ENCODE results near the gene WDR55. TPM values are rescaled to one million over a fixed set of nuclear protein-coding genes. Genes with fewer than 3 reads are reported as not detected.
"Not testable (repeated sequence)": the region's sequence is repeated elsewhere in the genome, so short reads cannot be mapped to it uniquely, and the experiment has no call there.

The WDR55 gene
- polyA plus RNA-seq, 2 of the 4 experiments (the other 2 are of a cell fraction): 23.3 to 36.2 TPM

DNA sequence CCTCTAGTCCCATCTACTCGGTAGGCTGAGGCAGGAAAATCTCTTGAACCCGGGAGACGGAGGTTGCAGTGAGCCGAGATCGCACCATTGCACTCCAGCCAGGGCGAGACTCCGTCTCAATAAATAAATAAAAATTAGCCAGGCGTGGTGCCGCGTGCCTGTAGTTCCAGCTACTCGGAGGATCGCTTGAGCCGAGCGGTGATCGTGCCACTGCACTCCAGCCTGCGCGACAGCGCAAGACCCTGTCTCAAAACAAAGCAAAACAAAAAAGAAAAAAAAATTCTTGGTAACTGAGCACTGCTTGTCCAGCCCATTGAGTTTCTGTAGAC is 710 bp upstream of the WDR55 start (continued):
- TF ChIP-seq RCOR1 (IDR thresholded peaks at IDR 0.05; ENCODE audit: low read depth, low read length): no peak
- no peak for TF ChIP-seq HDAC2 (IDR thresholded peaks at IDR 0.05)
- no peak for TF ChIP-seq TFCP2L1 (CRISPR knock-in tag; IDR thresholded peaks at IDR 0.05)

DNA sequence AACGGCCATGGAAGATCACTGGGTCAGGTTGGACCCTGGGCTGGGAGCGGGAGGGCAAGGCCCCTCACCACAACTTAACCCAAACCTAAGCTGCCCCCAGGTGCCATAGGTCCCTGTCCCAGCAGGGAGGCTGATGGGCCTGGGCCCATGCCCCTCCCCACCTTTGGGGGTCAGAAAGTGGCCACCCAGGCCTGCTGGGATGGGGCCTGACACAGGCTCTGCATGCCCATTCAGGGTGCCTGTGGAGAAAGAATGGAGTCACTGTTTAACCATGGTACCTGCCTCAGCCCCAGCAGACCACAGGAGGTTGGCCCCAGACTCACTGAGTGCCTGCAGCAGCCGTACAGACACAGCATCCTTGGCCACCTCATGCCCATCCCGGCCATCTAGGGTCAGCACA is 6.3 kb downstream of the WDR55 start:
- DNase-seq (ENCODE audit: low read depth in 1 of 2, low spot score in 1 of 2); H3K9me3 ChIP-seq; H3K4me3 ChIP-seq; H3K4me2 ChIP-seq; CTCF ChIA-PET; FAIRE-seq; H3K27ac ChIP-seq: not testable (repeated sequence)
- POLR2A ChIA-PET: interaction anchor here (1.7 kb wide), 1 partner anchor 23 kb away, joined by 5 read pairs; the partner anchor contains the start of genes IK and NDUFA2
- ATAC-seq: peak in 1 of 2 experiments; percentile 2; a peak in 2 of 6 replicates
- H3K4me1 ChIP-seq: peaks cover 10% of the 10 kb centered on the region; the same call in 1 of the 3 replicates
- 91% methylated on average over 2 of the region's 4 CpGs for WGBS (ENCODE audit: missing lambda C conversion rate)

DNA sequence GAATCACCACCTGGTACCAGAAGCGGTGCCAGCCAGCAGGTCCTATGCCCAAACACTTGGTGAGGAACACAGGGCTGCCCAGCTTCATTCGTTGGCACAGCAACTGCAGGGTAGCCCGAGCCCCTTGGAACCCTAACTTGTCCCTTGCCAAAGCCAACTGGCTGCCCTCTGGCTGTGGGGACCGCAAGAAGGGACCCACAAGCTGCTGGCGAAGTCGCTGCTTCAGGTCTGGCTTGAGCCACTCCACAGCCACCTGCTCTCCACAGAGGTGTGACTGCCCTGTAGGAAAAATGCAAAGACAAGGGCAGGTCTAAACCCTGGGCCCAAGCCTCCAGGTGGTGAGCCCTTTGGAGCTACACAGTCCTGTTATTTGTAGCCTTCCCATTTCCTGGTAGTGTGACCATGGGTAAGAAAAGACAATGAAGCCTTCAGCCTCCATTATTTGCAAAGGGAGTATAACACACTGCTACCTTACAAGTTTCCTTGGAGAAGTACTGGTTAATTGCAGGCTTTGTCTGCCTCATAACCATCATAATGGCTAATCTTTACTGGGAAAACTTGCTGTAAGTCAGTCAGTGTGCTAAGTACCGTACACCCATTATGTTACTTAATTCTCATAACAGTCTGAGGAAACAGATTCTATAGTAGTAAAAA is 6.9 kb downstream of the WDR55 start:
- peaks cover 5% of the 10 kb centered on the region; the same call in 1 of the 3 replicates for H3K4me1 ChIP-seq
- H3K27ac ChIP-seq: no peak overlapping the region
- POLR2A ChIA-PET: interaction anchor here (1.7 kb wide), 1 partner anchor 24 kb away, joined by 5 read pairs; the partner anchor contains the start of genes IK and NDUFA2
- H3K4me3 ChIP-seq: no peak overlapping the region
- DNase-seq (ENCODE audit: low read depth in 1 of 2, low spot score in 1 of 2): no peak
- no peak for TF ChIP-seq EHMT2 (IDR thresholded peaks at IDR 0.05; ENCODE audit: low read depth)
- no peak for TF ChIP-seq ZFP36 (IDR thresholded peaks at IDR 0.05; ENCODE audit: borderline replicate concordance, partially characterized antibody)
- WGBS (ENCODE audit: missing lambda C conversion rate): 97% methylated on average over 3 of the region's 7 CpGs
- CTCF ChIA-PET: no interaction called here
- H3K9me3 ChIP-seq: no peaks in the 10 kb centered on the region
- no peak for FAIRE-seq
- H3K4me2 ChIP-seq: no peak overlapping the region
- ATAC-seq: peak; percentile 15 to 67; a peak in 5 of 6 replicates

DNA sequence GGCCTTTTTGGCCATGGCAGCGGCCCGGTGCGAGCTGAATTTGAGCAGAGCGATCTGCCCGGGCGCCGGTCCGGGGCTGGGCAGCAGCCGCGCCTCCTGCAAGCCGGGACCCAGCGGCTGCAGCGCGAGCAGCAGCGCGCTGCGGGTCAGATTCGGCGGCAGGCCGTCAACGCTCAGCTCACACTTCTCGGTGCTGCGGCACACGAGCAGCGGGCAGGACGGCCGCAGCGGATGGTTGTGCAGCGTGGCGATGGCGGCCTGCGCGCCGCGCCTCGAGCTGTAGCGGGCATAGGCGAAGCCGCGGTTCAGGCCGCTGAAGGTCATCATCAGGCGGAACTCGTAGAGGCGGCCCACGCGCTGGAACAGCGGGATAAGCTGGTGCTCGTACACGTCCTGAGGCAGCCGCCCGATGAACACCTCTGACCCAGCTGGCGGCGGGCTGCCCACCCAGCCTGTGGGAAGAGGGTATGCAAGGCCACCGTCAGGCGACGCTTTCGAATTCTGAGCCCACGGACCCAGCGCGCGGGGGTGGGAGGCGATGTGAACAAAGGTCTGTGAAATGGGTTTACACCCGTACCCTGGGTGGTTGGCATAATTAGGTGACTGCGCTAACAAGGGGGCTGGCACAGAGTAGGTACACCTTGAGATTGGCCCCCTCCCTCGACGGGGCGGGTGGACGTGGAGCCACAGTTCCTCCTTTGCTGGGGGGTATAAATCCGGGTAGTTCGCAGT is 7.9 kb downstream of the WDR55 start:
- Histone ChIP-seq H3K9me3 (no peaks in the 10 kb centered on the region), H3K4me3 (no peak overlapping the region), H3K4me2 (no peak overlapping the region), H3K4me1 (no peaks in the 10 kb centered on the region), H3K27ac (no peak overlapping the region)
- WGBS (ENCODE audit: missing lambda C conversion rate): 95% methylated on average over 50 of the region's 70 CpGs
- ChIA-PET POLR2A (interaction anchor here (1.7 kb wide), 1 partner anchor 25 kb away, joined by 5 read pairs; the partner anchor contains the start of genes IK and NDUFA2), CTCF (interaction anchor here (0.7 to 0.9 kb wide), 2 partner anchors 15 to 18 kb away, joined by 3 read pairs; partner anchors contain the start of genes HARS1 and HARS2)
- DNase-seq (ENCODE audit: low read depth in 1 of 2, low spot score in 1 of 2) (no peak), ATAC-seq (0 out of 6 replicates have a peak, but pooled peaks of 1 of the 2 experiments have one; percentile 33), FAIRE-seq (no peak)
- TF ChIP-seq JUN (IDR thresholded peaks at IDR 0.05) (peak in 1 of 2 experiments; percentile 28; a peak in 1 of 5 replicates), GATA3 (IDR thresholded peaks at IDR 0.05; ENCODE audit: borderline replicate concordance) (no peak), HEYL (CRISPR knock-in tag; IDR thresholded peaks at IDR 0.05) (no peak), ZC3H11A (IDR thresholded peaks at IDR 0.05) (no peak), SREBF2 (IDR thresholded peaks at IDR 0.05) (no peak), EP300 (IDR thresholded peaks at IDR 0.05) (no peak), MAFK (IDR thresholded peaks at IDR 0.05; ENCODE audit: partially characterized antibody) (no peak), HOXA7 (CRISPR knock-in tag; IDR thresholded peaks at IDR 0.05) (no peak)

DNA sequence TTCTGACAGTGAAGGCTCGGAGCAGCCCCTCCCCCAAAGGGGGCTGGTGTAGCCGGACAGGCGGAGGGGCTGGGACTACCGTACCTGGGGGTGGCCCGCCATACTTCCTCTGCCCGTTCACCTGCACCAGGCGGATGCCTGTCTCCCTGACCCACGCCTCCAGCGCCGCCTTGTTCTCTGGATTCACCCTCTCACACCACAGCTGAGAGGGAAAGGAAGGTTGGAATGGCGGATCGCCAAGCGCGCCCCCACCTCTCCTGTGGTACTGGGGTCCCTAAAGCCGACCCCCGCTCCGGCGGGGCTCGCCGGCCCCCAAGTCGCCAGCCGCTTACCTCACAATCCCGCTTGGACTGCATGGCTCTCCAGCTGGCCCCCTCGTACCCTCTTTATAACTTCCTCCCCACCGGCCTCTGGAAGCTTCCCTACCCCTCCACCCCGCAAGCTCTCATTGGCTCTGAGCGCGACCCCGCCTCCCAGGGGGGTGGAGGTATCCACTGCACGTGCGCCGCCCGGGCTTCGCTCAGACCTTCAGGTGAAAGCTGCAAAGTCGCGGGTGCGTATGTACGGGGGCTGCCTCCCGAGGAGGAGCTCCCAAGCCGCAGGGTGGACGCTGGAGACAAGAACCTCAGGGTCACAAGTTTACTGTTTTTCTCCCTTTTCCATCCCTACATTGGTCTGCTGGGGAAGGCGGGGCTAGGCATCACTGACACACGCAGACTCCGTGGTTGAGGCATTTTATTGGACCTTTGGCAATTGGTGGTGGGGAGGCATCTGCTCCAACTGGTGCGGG is 8.7 kb downstream of the WDR55 start, which contains the start of gene DND1:
Gene DND1, minus strand, starts transcription at position 390 of the 790 bp plus-strand sequence. Its CDS starts 34 bp downstream, at position 356.
- ChIA-PET CTCF (interaction anchor here (0.7 to 0.9 kb wide), 2 partner anchors 15 to 17 kb away, joined by 3 read pairs; partner anchors contain the start of genes HARS1 and HARS2), POLR2A (interaction anchor here (1.7 kb wide), 1 partner anchor 26 kb away, joined by 8 read pairs; the partner anchor contains the start of genes IK and NDUFA2)
- WGBS (ENCODE audit: missing lambda C conversion rate): 93% methylated on average over 45 of the region's 45 CpGs
- FAIRE-seq (no peak), ATAC-seq (peak in 1 of 2 experiments; percentile 15; a peak in 2 of 6 replicates), DNase-seq (ENCODE audit: low read depth in 1 of 2, low spot score in 1 of 2) (no peak)
- TF ChIP-seq, protein P1, sequence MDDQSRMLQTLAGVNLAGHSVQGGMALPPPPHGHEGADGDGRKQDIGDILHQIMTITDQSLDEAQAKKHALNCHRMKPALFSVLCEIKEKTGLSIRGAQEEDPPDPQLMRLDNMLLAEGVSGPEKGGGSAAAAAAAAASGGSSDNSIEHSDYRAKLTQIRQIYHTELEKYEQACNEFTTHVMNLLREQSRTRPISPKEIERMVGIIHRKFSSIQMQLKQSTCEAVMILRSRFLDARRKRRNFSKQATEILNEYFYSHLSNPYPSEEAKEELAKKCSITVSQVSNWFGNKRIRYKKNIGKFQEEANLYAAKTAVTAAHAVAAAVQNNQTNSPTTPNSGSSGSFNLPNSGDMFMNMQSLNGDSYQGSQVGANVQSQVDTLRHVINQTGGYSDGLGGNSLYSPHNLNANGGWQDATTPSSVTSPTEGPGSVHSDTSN (IDR thresholded peaks at IDR 0.05): no peak
- TF ChIP-seq POLR2AphosphoS2 (conservative IDR thresholded peaks at IDR 0.05; ENCODE audit: low read length): 0 out of 2 replicates have a peak, but pooled peaks have one; percentile 65
- peak in 1 of 2 experiments; percentile 8; a peak in 1 of 5 replicates for TF ChIP-seq JUN (IDR thresholded peaks at IDR 0.05)
- Histone ChIP-seq H3K9me3 (no peaks in the 10 kb centered on the region), H3K4me3 (no peak within 1 kb of the TSS), H3K4me1 (no peaks in the 10 kb centered on the region), H3K27ac (no peak within 1 kb of the TSS), H3K4me2 (no peak within 1 kb of the TSS)
